ENCODE measurements around the gene PSTPIP1.

GRCh38 chr15:77024273-77025082, 29.6 kb downstream of the PSTPIP1 start:
- TF ChIP-seq PATZ1 (CRISPR knock-in tag; IDR thresholded peaks at IDR 0.05; ENCODE audit: borderline replicate concordance) = no peak
- TF ChIP-seq ARNTL (CRISPR knock-in tag; IDR thresholded peaks at IDR 0.05; ENCODE audit: borderline replicate concordance, low read depth) = no peak
- no peak for TF ChIP-seq SNAI2 (CRISPR knock-in tag; IDR thresholded peaks at IDR 0.05)
- no peak for TF ChIP-seq TCF4 (CRISPR knock-in tag; IDR thresholded peaks at IDR 0.05; ENCODE audit: borderline replicate concordance)
- TF ChIP-seq BACH2 (CRISPR knock-in tag; IDR thresholded peaks at IDR 0.05; ENCODE audit: borderline replicate concordance) = no peak
- TF ChIP-seq OSR1 (CRISPR knock-in tag; IDR thresholded peaks at IDR 0.05) = no peak
- TF ChIP-seq POU6F1 (CRISPR knock-in tag; IDR thresholded peaks at IDR 0.05; ENCODE audit: borderline replicate concordance, low read depth) = no peak

Data from SK-N-SH treated with all-trans-retinoic acid at 6 μM for 48 hours (cell line).